ENCODE results near the gene MROH9. TPM values are rescaled to one million over a fixed set of nuclear protein-coding genes. Genes with fewer than 3 reads are reported as not detected.

Gene MROH9
- total and polyA plus RNA-seq, 2 experiments from 2014 or later, result 0.06 TPM; not detected in 1

DNA sequence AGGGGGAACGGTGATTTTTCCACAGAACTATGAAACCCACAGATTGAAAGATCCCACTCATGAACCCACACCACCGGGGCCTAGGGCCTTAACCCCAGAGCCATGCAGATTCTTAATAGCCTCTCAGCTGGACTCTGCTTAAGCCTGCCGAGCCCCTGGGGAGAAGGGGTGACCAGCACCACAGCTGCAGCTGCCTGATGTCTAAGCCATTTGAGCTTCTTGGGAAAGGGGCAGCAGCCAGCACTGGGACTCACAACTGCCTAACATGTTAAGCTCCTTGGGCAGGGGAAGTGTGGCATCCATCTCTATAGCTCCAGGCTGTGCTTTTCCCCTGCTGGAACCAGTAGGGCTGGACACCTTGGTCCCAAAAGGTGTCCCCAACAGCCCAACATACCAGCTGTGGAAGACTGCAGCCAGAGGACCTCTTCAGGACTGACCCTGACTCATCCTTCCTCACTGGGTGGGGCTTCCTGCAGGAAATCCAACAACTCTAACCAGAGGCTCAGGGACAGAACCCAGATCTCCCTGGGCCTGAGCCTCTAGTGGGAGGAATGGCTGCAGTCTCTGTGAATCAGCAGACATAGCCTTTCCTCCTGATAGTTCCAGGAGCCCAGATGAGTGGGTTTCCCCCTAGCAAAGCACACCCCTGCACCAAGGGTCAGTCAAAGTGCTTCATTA lies 120.8 kb downstream of the MROH9 start:
- peaks cover 2% of the 10 kb centered on the region for H3K27me3 Mint-ChIP-seq (ENCODE audit: insufficient read depth, low read depth, poor library complexity)
- no peaks in the 10 kb centered on the region for H3K27me3 ChIP-seq (ENCODE audit: insufficient read depth)
- no peaks in the 10 kb centered on the region for H3K36me3 Mint-ChIP-seq (ENCODE audit: low read depth)

DNA sequence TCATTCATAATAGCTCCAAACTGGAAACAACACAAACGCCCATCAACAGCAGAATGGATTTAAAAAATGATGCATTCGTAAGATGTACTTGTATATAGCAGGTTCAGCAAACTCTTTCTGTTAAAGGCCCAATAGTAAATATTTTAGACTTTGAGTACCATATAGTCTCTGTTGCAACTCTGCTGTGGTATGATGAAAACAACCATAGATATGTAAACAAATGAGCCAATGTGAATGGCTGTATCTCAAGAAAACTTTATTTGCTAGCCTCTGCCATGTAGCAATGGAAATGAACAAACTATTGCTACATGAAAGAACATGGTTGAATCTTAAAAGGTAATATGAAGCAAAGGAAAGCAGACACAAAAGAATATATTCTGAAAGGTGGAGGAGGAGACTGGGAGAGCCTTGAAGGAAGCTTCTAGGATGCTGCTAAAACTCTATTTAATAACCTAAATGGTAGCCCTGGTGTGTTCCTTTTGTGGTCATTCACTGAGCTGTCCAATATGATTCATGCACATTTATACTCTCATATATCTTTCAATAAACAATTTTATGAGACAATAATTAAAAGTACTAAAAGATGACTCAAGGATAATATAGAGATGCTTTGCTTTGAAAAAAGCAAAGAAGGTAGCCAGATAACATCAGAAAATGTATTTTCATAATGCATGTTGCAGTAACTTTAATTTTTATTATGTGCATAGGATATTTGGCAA lies 126.2 kb downstream of the MROH9 start:
- H3K27me3 ChIP-seq (ENCODE audit: insufficient read depth), result no peaks in the 10 kb centered on the region
- no peaks in the 10 kb centered on the region for H4K20me1 ChIP-seq (replicated peaks; ENCODE audit: insufficient read depth)
- Mint-ChIP-seq H3K36me3 (ENCODE audit: low read depth) (no peaks in the 10 kb centered on the region), H3K27ac (no peak overlapping the region), H3K9me3 (no peaks in the 10 kb centered on the region; the same call in 2 of the 3 replicates), H3K4me1 (no peaks in the 10 kb centered on the region), H3K4me3 (no peak overlapping the region), H3K27me3 (ENCODE audit: insufficient read depth, low read depth, poor library complexity) (no peaks in the 10 kb centered on the region)
- no peak overlapping the region for H2AFZ ChIP-seq
- no peaks in the 10 kb centered on the region for H3K36me3 ChIP-seq (ENCODE audit: insufficient read depth)
- H3K4me3 ChIP-seq, result no peak overlapping the region
- ATAC-seq, result no peak
- 0 out of 2 replicates have a peak, but pooled peaks cover 11% of the 10 kb centered on the region for H3K9me2 ChIP-seq (ENCODE audit: insufficient read depth)
- TF ChIP-seq POLR2AphosphoS5 (IDR thresholded peaks at IDR 0.05; ENCODE audit: low read depth) (no peak), EZH2phosphoT487 (IDR thresholded peaks at IDR 0.05; ENCODE audit: unreplicated experiment) (no peak), STAT1 (IDR thresholded peaks at IDR 0.05; ENCODE audit: unreplicated experiment) (no peak), ZNF331 (CRISPR knock-in tag; IDR thresholded peaks at IDR 0.05; ENCODE audit: low read depth) (no peak), EZH2 (IDR thresholded peaks at IDR 0.05; ENCODE audit: low read depth, unreplicated experiment) (no peak), JUNB (IDR thresholded peaks at IDR 0.05; ENCODE audit: unreplicated experiment) (no peak)
- TF ChIP-seq, protein P1, sequence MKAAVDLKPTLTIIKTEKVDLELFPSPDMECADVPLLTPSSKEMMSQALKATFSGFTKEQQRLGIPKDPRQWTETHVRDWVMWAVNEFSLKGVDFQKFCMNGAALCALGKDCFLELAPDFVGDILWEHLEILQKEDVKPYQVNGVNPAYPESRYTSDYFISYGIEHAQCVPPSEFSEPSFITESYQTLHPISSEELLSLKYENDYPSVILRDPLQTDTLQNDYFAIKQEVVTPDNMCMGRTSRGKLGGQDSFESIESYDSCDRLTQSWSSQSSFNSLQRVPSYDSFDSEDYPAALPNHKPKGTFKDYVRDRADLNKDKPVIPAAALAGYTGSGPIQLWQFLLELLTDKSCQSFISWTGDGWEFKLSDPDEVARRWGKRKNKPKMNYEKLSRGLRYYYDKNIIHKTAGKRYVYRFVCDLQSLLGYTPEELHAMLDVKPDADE (IDR thresholded peaks at IDR 0.05), result no peak
- TF ChIP-seq, protein P2, sequence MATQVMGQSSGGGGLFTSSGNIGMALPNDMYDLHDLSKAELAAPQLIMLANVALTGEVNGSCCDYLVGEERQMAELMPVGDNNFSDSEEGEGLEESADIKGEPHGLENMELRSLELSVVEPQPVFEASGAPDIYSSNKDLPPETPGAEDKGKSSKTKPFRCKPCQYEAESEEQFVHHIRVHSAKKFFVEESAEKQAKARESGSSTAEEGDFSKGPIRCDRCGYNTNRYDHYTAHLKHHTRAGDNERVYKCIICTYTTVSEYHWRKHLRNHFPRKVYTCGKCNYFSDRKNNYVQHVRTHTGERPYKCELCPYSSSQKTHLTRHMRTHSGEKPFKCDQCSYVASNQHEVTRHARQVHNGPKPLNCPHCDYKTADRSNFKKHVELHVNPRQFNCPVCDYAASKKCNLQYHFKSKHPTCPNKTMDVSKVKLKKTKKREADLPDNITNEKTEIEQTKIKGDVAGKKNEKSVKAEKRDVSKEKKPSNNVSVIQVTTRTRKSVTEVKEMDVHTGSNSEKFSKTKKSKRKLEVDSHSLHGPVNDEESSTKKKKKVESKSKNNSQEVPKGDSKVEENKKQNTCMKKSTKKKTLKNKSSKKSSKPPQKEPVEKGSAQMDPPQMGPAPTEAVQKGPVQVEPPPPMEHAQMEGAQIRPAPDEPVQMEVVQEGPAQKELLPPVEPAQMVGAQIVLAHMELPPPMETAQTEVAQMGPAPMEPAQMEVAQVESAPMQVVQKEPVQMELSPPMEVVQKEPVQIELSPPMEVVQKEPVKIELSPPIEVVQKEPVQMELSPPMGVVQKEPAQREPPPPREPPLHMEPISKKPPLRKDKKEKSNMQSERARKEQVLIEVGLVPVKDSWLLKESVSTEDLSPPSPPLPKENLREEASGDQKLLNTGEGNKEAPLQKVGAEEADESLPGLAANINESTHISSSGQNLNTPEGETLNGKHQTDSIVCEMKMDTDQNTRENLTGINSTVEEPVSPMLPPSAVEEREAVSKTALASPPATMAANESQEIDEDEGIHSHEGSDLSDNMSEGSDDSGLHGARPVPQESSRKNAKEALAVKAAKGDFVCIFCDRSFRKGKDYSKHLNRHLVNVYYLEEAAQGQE (IDR thresholded peaks at IDR 0.05; ENCODE audit: unreplicated experiment), result no peak
- H3K4me1 ChIP-seq (ENCODE audit: insufficient read depth), result no peaks in the 10 kb centered on the region
- DNase-seq (ENCODE audit: low spot score), result no peak
- H3F3A ChIP-seq (replicated peaks; ENCODE audit: low read depth), result no peaks in the 10 kb centered on the region
- H3K27ac ChIP-seq (ENCODE audit: low read depth), result no peak overlapping the region
- H3K4me2 ChIP-seq, result no peak overlapping the region
- H3K79me2 ChIP-seq (replicated peaks; ENCODE audit: insufficient read depth), result no peaks in the 10 kb centered on the region

More for the DNA sequence above, 120.8 kb downstream of the MROH9 start:
- ATAC-seq (no peak), DNase-seq (ENCODE audit: low spot score) (no peak)
- H3K27ac Mint-ChIP-seq, result no peak overlapping the region
- no peaks in the 10 kb centered on the region for H3K79me2 ChIP-seq (replicated peaks; ENCODE audit: insufficient read depth)
- no peak overlapping the region for H3K27ac ChIP-seq (ENCODE audit: low read depth)
- no peaks in the 10 kb centered on the region for H3K36me3 ChIP-seq (ENCODE audit: insufficient read depth)
- no peak overlapping the region for H3K4me3 ChIP-seq
- no peak overlapping the region for H3K4me3 Mint-ChIP-seq
- no peaks in the 10 kb centered on the region; the same call in 2 of the 3 replicates for H3K4me1 Mint-ChIP-seq
- no peaks in the 10 kb centered on the region for H3F3A ChIP-seq (replicated peaks; ENCODE audit: low read depth)
- peaks cover 16% of the 10 kb centered on the region; the same call in 1 of the 2 replicates for H3K9me2 ChIP-seq (ENCODE audit: insufficient read depth)
- H2AFZ ChIP-seq, result no peak overlapping the region
- no peak overlapping the region for H3K4me2 ChIP-seq
- no peaks in the 10 kb centered on the region; the same call in 2 of the 3 replicates for H3K9me3 Mint-ChIP-seq
- no peaks in the 10 kb centered on the region for H4K20me1 ChIP-seq (replicated peaks; ENCODE audit: insufficient read depth)
- TF ChIP-seq, protein P2 (IDR thresholded peaks at IDR 0.05; ENCODE audit: unreplicated experiment), result no peak
- no peaks in the 10 kb centered on the region for H3K4me1 ChIP-seq (ENCODE audit: insufficient read depth)

Data from GM23338 (cell line).